GM23338 (cell line): Measurements from ENCODE around the gene CABP2. TPM values are rescaled to one million over a fixed set of nuclear protein-coding genes. Genes with fewer than 3 reads are reported as not detected.

ENCODE experiments used
- ATAC-seq: fragments of 200-7000 bp; cut with Tn5 transposase; 3 replicates; pipeline ENCODE4 v1.9.1; 2020
- DNase-seq: peaks from one replicate; pipeline ENCODE4 v3.0.0-alpha.2; 2015; ENCODE audit warnings: low spot score
- H2AFZ ChIP-seq: fragments of 200-600 bp; sonication (generic); 2 replicates; pipeline ENCODE4 v1.8.0; 2016; ENCODE audit warnings: antibody characterized with exemption, mild to moderate bottlenecking, moderate library complexity
- H3F3A ChIP-seq: fragments of 200-600 bp; sonication (generic); replicated peaks from 2 replicates; pipeline ENCODE4 v1.8.0; 2017; ENCODE audit warnings: antibody characterized with exemption, mixed run types, low read depth
- H3K27ac ChIP-seq: fragments of 200-600 bp; sonication (generic); 2 replicates; pipeline ENCODE4 v1.6.1; 2016; ENCODE audit warnings: low read depth
- H3K27me3 ChIP-seq: fragments of 200-600 bp; sonication (generic); 2 replicates; pipeline ENCODE4 v1.8.0; 2016; ENCODE audit warnings: mild to moderate bottlenecking, mixed run types, moderate library complexity; ENCODE audit not compliant: insufficient read depth
- H3K36me3 ChIP-seq: fragments of 200-600 bp; sonication (generic); 2 replicates; pipeline ENCODE4 v1.8.0; 2016; ENCODE audit warnings: mild to moderate bottlenecking; ENCODE audit not compliant: insufficient read depth
- H3K4me1 ChIP-seq: fragments of 200-600 bp; sonication (generic); 2 replicates; pipeline ENCODE4 v1.8.0; 2016; ENCODE audit warnings: mild to moderate bottlenecking, moderate library complexity; ENCODE audit not compliant: insufficient read depth
- H3K4me2 ChIP-seq: fragments of 200-600 bp; sonication (generic); 2 replicates; pipeline ENCODE4 v1.7.1; 2017; ENCODE audit warnings: mixed run types
- H3K4me3 ChIP-seq: fragments of 200-600 bp; sonication (generic); 2 replicates; pipeline ENCODE4 v1.6.1; 2016; ENCODE audit warnings: mixed run types
- H3K79me2 ChIP-seq: fragments of 200-600 bp; sonication (generic); replicated peaks from 2 replicates; pipeline ENCODE4 v1.8.0; 2017; ENCODE audit warnings: mild to moderate bottlenecking; ENCODE audit not compliant: insufficient read depth
- H3K9me2 ChIP-seq: fragments of 200-600 bp; sonication (generic); 2 replicates; pipeline ENCODE4 v1.8.0; 2017; ENCODE audit not compliant: insufficient read depth
- H4K20me1 ChIP-seq: fragments of 200-600 bp; sonication (generic); replicated peaks from 2 replicates; pipeline ENCODE4 v1.8.0; 2017; ENCODE audit warnings: mild to moderate bottlenecking; ENCODE audit not compliant: insufficient read depth
- H3K27ac Mint-ChIP-seq: 2 replicates; pipeline ENCODE4 v1.8.0; 2020; ENCODE audit warnings: inconsistent platforms, mild to moderate bottlenecking, moderate library complexity, mixed read lengths
- H3K27me3 Mint-ChIP-seq: 3 replicates; pipeline ENCODE4 v1.8.0; 2022; ENCODE audit warnings: low read depth, mild to moderate bottlenecking, moderate library complexity, mixed read lengths, inconsistent platforms; ENCODE audit not compliant: insufficient read depth, poor library complexity
- H3K36me3 Mint-ChIP-seq: 3 replicates; pipeline ENCODE4 v1.8.0; 2021; ENCODE audit warnings: low read depth, mild to moderate bottlenecking, inconsistent platforms, moderate library complexity, mixed read lengths
- H3K4me1 Mint-ChIP-seq: 3 replicates; pipeline ENCODE4 v1.8.0; 2020; ENCODE audit warnings: mild to moderate bottlenecking, inconsistent platforms, mixed read lengths
- H3K4me3 Mint-ChIP-seq: 3 replicates; pipeline ENCODE4 v1.8.0; 2021; ENCODE audit warnings: moderate library complexity, mild to moderate bottlenecking, inconsistent platforms, mixed read lengths
- H3K9me3 Mint-ChIP-seq: 3 replicates; pipeline ENCODE4 v1.8.0; 2020; ENCODE audit warnings: moderate library complexity, mild to moderate bottlenecking, inconsistent platforms, mixed read lengths
- CREB1 ChIP-seq: fragments of 250-450 bp; sonication (Bioruptor Pico); IDR thresholded peaks from 2 replicates; pipeline ENCODE4 v1.5.0; 2020; ENCODE audit warnings: low read depth, mild to moderate bottlenecking, moderate library complexity
- CTCF ChIP-seq, 2 experiments: fragments of 200-600 bp in 1 of 2; sonication (generic) in 1 of 2; conservative IDR thresholded peaks; 2 replicates each; pipeline versions ENCODE4 v1.5.1 to v1.6.1; 2016 to 2017; ENCODE audit warnings: antibody characterized with exemption in 2 of 2, low read depth in 2 of 2, mild to moderate bottlenecking in 2 of 2, moderate library complexity in 1 of 2
- ETS1 ChIP-seq: IDR thresholded peaks from 2 replicates; pipeline ENCODE4 v1.6.1; 2016; ENCODE audit warnings: antibody characterized with exemption
- EZH2 ChIP-seq: fragments of 200-600 bp; sonication (generic); IDR thresholded peaks from one replicate; pipeline ENCODE4 v1.8.0; 2017; ENCODE audit warnings: antibody characterized with exemption, mild to moderate bottlenecking, low read depth; ENCODE audit not compliant: unreplicated experiment
- JUNB ChIP-seq: IDR thresholded peaks from one replicate; pipeline ENCODE4 v1.6.1; 2016; ENCODE audit warnings: antibody characterized with exemption; ENCODE audit not compliant: unreplicated experiment
- POLR2AphosphoS5 ChIP-seq: IDR thresholded peaks from 2 replicates; pipeline ENCODE4 v1.6.1; 2016; ENCODE audit warnings: antibody characterized with exemption, low read depth
- REST ChIP-seq: IDR thresholded peaks from one replicate; pipeline ENCODE4 v1.6.1; 2018; ENCODE audit warnings: antibody characterized with exemption; ENCODE audit not compliant: unreplicated experiment
- STAT1 ChIP-seq: IDR thresholded peaks from one replicate; pipeline ENCODE4 v1.6.1; 2016; ENCODE audit warnings: antibody characterized with exemption; ENCODE audit not compliant: unreplicated experiment
- ZNF114 ChIP-seq: fragments of 250-450 bp; sonication (Bioruptor Pico); IDR thresholded peaks from 2 replicates; pipeline ENCODE4 v1.5.0; 2020; ENCODE audit warnings: mild to moderate bottlenecking, moderate library complexity
- ZNF331 ChIP-seq: fragments of 250-450 bp; sonication (Bioruptor Pico); IDR thresholded peaks from 2 replicates; pipeline ENCODE4 v1.5.0; 2020; ENCODE audit warnings: low read depth, mild to moderate bottlenecking, moderate library complexity
- polyA plus RNA-seq: library from polyadenylated mRNA; unstranded; fragments of >200 nt; fragmentation: Nextera tagmentation; extraction: Ambion mirVana; gene quantifications from 2 replicates; pipeline ENCODE4 v1.2.1, GENCODE V29; 2016
- total RNA-seq: library from RNA; depleted of rRNA; stranded (reverse); fragments of >200 nt; shearing (Covaris generic); gene quantifications from 2 replicates; pipeline ENCODE4 v1.2.3, GENCODE V29; 2014

The CABP2 gene
- total and polyA plus RNA-seq, 2 experiments from 2014 or later, result not detected

- peaks cover 5% of the 10 kb centered on the region for H3K4me1 Mint-ChIP-seq
- 0 out of 2 replicates have a peak, but pooled peaks cover 5% of the 10 kb centered on the region for H3K4me1 ChIP-seq
- no peak for ATAC-seq
- no peak overlapping the region for H3K27ac ChIP-seq
- H3K36me3 ChIP-seq, result no peaks in the 10 kb centered on the region
- no peaks in the 10 kb centered on the region for H3K27me3 ChIP-seq
- no peaks in the 10 kb centered on the region for H4K20me1 ChIP-seq
- no peak overlapping the region for H3K27ac Mint-ChIP-seq
- no peaks in the 10 kb centered on the region for H3K9me2 ChIP-seq
- no peaks in the 10 kb centered on the region for H3K36me3 Mint-ChIP-seq
- DNase-seq, result no peak
- H3F3A ChIP-seq, result no peaks in the 10 kb centered on the region
- no peak overlapping the region for H3K4me2 ChIP-seq
- H3K4me3 Mint-ChIP-seq, result no peak overlapping the region
- H3K79me2 ChIP-seq, result no peaks in the 10 kb centered on the region
- H3K9me3 Mint-ChIP-seq, result peaks cover 3% of the 10 kb centered on the region; the same call in 2 of the 3 replicates
- TF ChIP-seq POLR2AphosphoS5, result no peak
- no peak for TF ChIP-seq JUNB
- TF ChIP-seq CTCF (conservative IDR thresholded peaks at IDR 0.05; ENCODE audit: low read depth in 2 of 2), result no peak
- TF ChIP-seq ZNF331, result no peak
- no peak for TF ChIP-seq EZH2
- no peak for TF ChIP-seq ETS1
- no peak for TF ChIP-seq CREB1 (CRISPR knock-in tag)
- no peak for TF ChIP-seq STAT1
- TF ChIP-seq REST, result no peak
- peaks cover 3% of the 10 kb centered on the region for H3K27me3 Mint-ChIP-seq
- no peak overlapping the region for H2AFZ ChIP-seq
- no peak overlapping the region for H3K4me3 ChIP-seq
Observed at GRCh38 chr11:67543585-67543984, 20.3 kb upstream of the CABP2 start.

GRCh38 chr11:67542971-67543370 lies 19.7 kb upstream of the CABP2 start:
- no peaks in the 10 kb centered on the region for H3K9me2 ChIP-seq
- Mint-ChIP-seq H3K9me3 (peaks cover 3% of the 10 kb centered on the region; the same call in 2 of the 3 replicates), H3K36me3 (no peaks in the 10 kb centered on the region), H3K27me3 (peaks cover 3% of the 10 kb centered on the region), H3K27ac (no peak overlapping the region), H3K4me3 (no peak overlapping the region), H3K4me1 (peaks cover 5% of the 10 kb centered on the region)
- H3K27ac ChIP-seq, result no peak overlapping the region
- H3K36me3 ChIP-seq, result no peaks in the 10 kb centered on the region
- 0 out of 2 replicates have a peak, but pooled peaks cover 5% of the 10 kb centered on the region for H3K4me1 ChIP-seq
- H2AFZ ChIP-seq, result peak overlapping the region; percentile 72
- H3K4me3 ChIP-seq, result no peak overlapping the region
- no peaks in the 10 kb centered on the region for H3F3A ChIP-seq
- no peaks in the 10 kb centered on the region for H4K20me1 ChIP-seq
- H3K27me3 ChIP-seq, result no peaks in the 10 kb centered on the region
- DNase-seq, result peak; percentile 56
- H3K4me2 ChIP-seq, result no peak overlapping the region
- ATAC-seq, result peak; percentile 68
- no peaks in the 10 kb centered on the region for H3K79me2 ChIP-seq
- TF ChIP-seq JUNB (no peak), CTCF (conservative IDR thresholded peaks at IDR 0.05; ENCODE audit: low read depth in 2 of 2) (no peak), ZNF114 (CRISPR knock-in tag) (no peak), REST (no peak), POLR2AphosphoS5 (no peak), CREB1 (CRISPR knock-in tag) (no peak), ETS1 (no peak)
